K562 (cell line): Measurements from ENCODE around the gene KCNQ2. TPM values are rescaled to one million over a fixed set of nuclear protein-coding genes. Genes with fewer than 3 reads are reported as not detected.

Experiments used
- ATAC-seq: fragments of 200-7000 bp; cut with Tn5 transposase; 3 replicates; pipeline ENCODE4 v1.9.1; 2020; ENCODE audit warnings: moderate library complexity
- BruUV-seq: library from RNA; stranded (reverse); fragments of 400-500 nt; replicated peaks from 2 replicates; lab custom pipeline; 2021; lab: Mats Ljungman, UMichigan
- CTCF ChIA-PET: fragments of 300-600 bp; formaldehyde crosslinking; extraction: SDS; loops from one replicate; lab custom pipeline; 2021; ENCODE audit warnings: low intra/inter-chr PET ratio; lab: Yijun Ruan, JAX
- POLR2A ChIA-PET: fragments of 300-600, 350-650 bp; sonication (Branson Sonifier 250); formaldehyde crosslinking; extraction: SDS; loops from one replicate; lab custom pipeline; 2021; ENCODE audit warnings: antibody characterized with exemption, inconsistent platforms; lab: Yijun Ruan, JAX
- DNase-seq, 4 experiments: peaks; one replicate each; pipeline versions ENCODE4 v3.0.0 to v3.0.0-alpha.2; 2011 to 2018; ENCODE audit warnings: low spot score in 3 of 4, mixed read lengths in 3 of 4; ENCODE audit errors: extremely low read depth in 1 of 4
- FAIRE-seq: peaks from 2 replicates; lab custom pipeline; 2011; peaks lifted over from hg19 to GRCh38; lab: Jason Lieb, UNC
- H2AFZ ChIP-seq: 2 replicates; pipeline ENCODE4 v1.6.0; 2011; ENCODE audit warnings: low read depth, low read length, control low read depth, inconsistent platforms
- H3K27ac ChIP-seq: fragments of 200-600 bp; 3 replicates; pipeline ENCODE4 v1.8.0; 2011; ENCODE audit warnings: low read depth, mild to moderate bottlenecking, control low read depth, inconsistent platforms, low read length, moderate library complexity, mixed read lengths; ENCODE audit errors: extremely low read depth
- H3K27me3 ChIP-seq, 2 experiments: fragments of 300-600 bp in 1 of 2; 2 replicates in 1 of 2; 3 replicates in 1 of 2; pipeline versions ENCODE4 v1.6.0 to v1.8.0; 2011; ENCODE audit warnings: inconsistent platforms in 2 of 2, low read length in 2 of 2, mild to moderate bottlenecking in 1 of 2, mixed read lengths in 1 of 2, moderate library complexity in 1 of 2; ENCODE audit not compliant: control insufficient read depth in 2 of 2, insufficient read depth in 2 of 2
- H3K36me3 ChIP-seq: fragments of 300-600 bp; 3 replicates; pipeline ENCODE4 v1.8.0; 2011; ENCODE audit warnings: mild to moderate bottlenecking, low read length, inconsistent platforms; ENCODE audit not compliant: control insufficient read depth, insufficient read depth
- H3K4me1 ChIP-seq, 2 experiments: fragments of 200-600 bp in 1 of 2; replicated peaks in 1 of 2; 2 replicates in 1 of 2; 3 replicates in 1 of 2; pipeline versions ENCODE4 v1.5.1 to v1.8.0; 2011; ENCODE audit warnings: inconsistent platforms in 2 of 2, low read length in 2 of 2, mild to moderate bottlenecking in 1 of 2, mixed read lengths in 1 of 2, moderate library complexity in 1 of 2; ENCODE audit not compliant: control insufficient read depth in 2 of 2, insufficient read depth in 2 of 2
- H3K4me2 ChIP-seq: 2 replicates; pipeline ENCODE4 v1.6.1; 2011; ENCODE audit warnings: low read length, control low read depth, inconsistent platforms, mixed read lengths; ENCODE audit not compliant: insufficient read depth
- H3K4me3 ChIP-seq: fragments of 200-600 bp; sonication (generic), shearing (Covaris generic); 2 replicates; pipeline ENCODE4 v1.5.1; 2016; ENCODE audit warnings: control low read depth, inconsistent platforms
- H3K79me2 ChIP-seq: fragments of 200-600 bp; 3 replicates; pipeline ENCODE4 v1.8.0; 2011; ENCODE audit warnings: low read length, inconsistent platforms; ENCODE audit not compliant: control insufficient read depth, insufficient read depth
- H3K9ac ChIP-seq, 2 experiments: 2 replicates each; pipeline versions ENCODE4 v1.6.0 to v1.6.1; 2011; ENCODE audit warnings: low read depth in 2 of 2, low read length in 2 of 2, control low read depth in 1 of 2, inconsistent platforms in 1 of 2, mild to moderate bottlenecking in 1 of 2, mixed read lengths in 1 of 2; ENCODE audit not compliant: insufficient read depth in 1 of 2
- H3K9me1 ChIP-seq: one replicate; pipeline ENCODE4 v1.6.0; 2011; ENCODE audit warnings: inconsistent platforms, mild to moderate bottlenecking, low read length, moderate library complexity; ENCODE audit not compliant: control insufficient read depth, insufficient read depth
- H3K9me3 ChIP-seq: replicated peaks from 2 replicates; pipeline ENCODE4 v1.5.1; 2011; ENCODE audit warnings: low read depth, low read length, inconsistent platforms; ENCODE audit not compliant: control insufficient read depth, insufficient read depth
- H4K20me1 ChIP-seq: replicated peaks from 2 replicates; pipeline ENCODE4 v1.6.1; 2011; ENCODE audit warnings: low read length, inconsistent platforms, mixed read lengths; ENCODE audit not compliant: control insufficient read depth, insufficient read depth
- BMI1 ChIP-seq: fragments of 150-350 bp; IDR thresholded peaks from 2 replicates; pipeline ENCODE4 v1.6.1; 2014; ENCODE audit warnings: low read length
- MAFK ChIP-seq: IDR thresholded peaks from 2 replicates; pipeline ENCODE4 v1.6.1; 2011; ENCODE audit warnings: low read length, improper control_type of control experiment
- WGBS: fragments of 100-300 bp; shearing (Covaris generic); methylation state at CpG from one replicate; pipeline ENCODE4 v1.1.6; 2016; ENCODE audit warnings: low coverage, mixed read lengths; ENCODE audit not compliant: insufficient coverage; ENCODE audit errors: missing lambda C conversion rate; 5-methylcytosine and 5-hydroxymethylcytosine counted together
- in situ Hi-C: fragments of 300-500 bp; cut with MboI; formaldehyde crosslinking; loops from 4 replicates; pipeline ENCODE4 v1.15.0; 2018; ENCODE audit warnings: inconsistent platforms, mixed read lengths
- intact Hi-C: fragments of 100-400 bp; cut with micrococcal nuclease; formaldehyde crosslinking; loops from 2 replicates; pipeline ENCODE4 v1.14.2; 2022
- polyA plus RNA-seq, 8 experiments: library from polyadenylated mRNA; depleted of rRNA in 4 of 8; stranded (reverse) in 5 of 8; unstranded in 3 of 8; fragments of >200 nt; fragmentation: Nextera tagmentation in 2 of 8; fragmentation: Illumina TruSeq in 1 of 8; extraction: Ambion mirVana in 2 of 8; extraction: Trizol in 1 of 8; gene quantifications; 2 replicates each; pipeline versions ENCODE4 v1.2.1 to v1.2.3, GENCODE V29; 2011 to 2014; ENCODE audit warnings: inconsistent platforms in 1 of 8, missing spikeins in 1 of 8
- total RNA-seq, 7 experiments: library from RNA; depleted of rRNA in 6 of 7; stranded (reverse); fragments of >200 nt in 6 of 7; fragmentation: Illumina TruSeq in 2 of 7; extraction: Trizol in 2 of 7; gene quantifications; 2 replicates each; pipeline versions ENCODE4 v1.2.1 to v1.2.3, GENCODE V29; 2011 to 2021; ENCODE audit warnings: low replicate concordance in 1 of 7
- TF ChIP-seq, protein P1 (sequence below): fragments of 200-800 bp; sonication (Bioruptor generic); IDR thresholded peaks from 2 replicates; pipeline ENCODE4 v1.6.1; 2017; ENCODE audit warnings: missing genetic modification characterization, missing compliant biosample characterization
- TF ChIP-seq, protein P2 (sequence below): fragments of 250-450 bp; sonication (Bioruptor Pico); IDR thresholded peaks from 2 replicates; pipeline ENCODE4 v1.8.0; 2022; ENCODE audit warnings: inconsistent platforms, mild to moderate bottlenecking, moderate library complexity, borderline replicate concordance
- TF ChIP-seq, protein P3 (sequence below): fragments of 450-650 bp; IDR thresholded peaks from 2 replicates; pipeline ENCODE4 v1.6.1; 2017; ENCODE audit warnings: antibody characterized with exemption, mild to moderate bottlenecking
- TF ChIP-seq, protein P4 (sequence below): fragments of 250-450 bp; sonication (Bioruptor Pico); IDR thresholded peaks from 2 replicates; pipeline ENCODE4 v1.4.0; 2020; ENCODE audit warnings: mild to moderate bottlenecking, moderate library complexity
- TF ChIP-seq, protein P5 (sequence below): fragments of 250-450 bp; sonication (Bioruptor Pico); IDR thresholded peaks from 2 replicates; pipeline ENCODE4 v1.4.0; 2020; ENCODE audit warnings: mild to moderate bottlenecking, moderate library complexity, borderline replicate concordance

KCNQ2 gene
- total and polyA plus RNA-seq, 9 of the 15 experiments (the other 6 are each of a cell fraction or from before 2014, with no cell fraction given): 0.13 to 0.16 TPM; not detected in 7

DNA sequence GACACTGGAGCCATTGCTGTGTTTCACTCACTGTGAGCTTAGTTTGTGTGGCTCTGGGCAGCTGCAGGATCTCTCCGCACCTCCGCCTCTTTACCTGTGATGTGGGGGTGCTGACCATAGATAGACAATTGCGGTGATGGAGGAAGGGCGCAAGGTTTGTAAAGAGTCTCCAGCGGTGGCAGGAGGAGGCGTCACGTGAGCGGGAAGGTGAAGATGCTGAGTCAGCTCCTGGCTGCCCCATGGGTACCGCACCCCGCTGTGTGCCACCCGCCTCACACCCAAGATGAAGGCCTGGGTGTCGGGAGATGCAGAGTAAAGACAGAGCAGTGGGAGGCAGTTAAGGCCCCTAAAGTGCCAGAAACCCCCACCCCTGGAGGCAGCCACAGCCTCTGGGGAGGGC is 9.0 kb upstream of the KCNQ2 start:
- Histone ChIP-seq H3K9me1 (no peaks in the 10 kb centered on the region), H3K4me1 (peaks cover 0 to 36% of the 10 kb centered on the region in 2 experiments; a peak in 2 of 5 replicates), H3K27ac (no peak overlapping the region), H3K4me3 (no peak overlapping the region), H3K27me3 (peaks cover 27 to 66% of the 10 kb centered on the region in 2 experiments; a peak in 4 of 5 replicates), H3K4me2 (no peak overlapping the region), H3K9me3 (no peaks in the 10 kb centered on the region), H4K20me1 (0 out of 2 replicates have a peak, but pooled peaks cover 18% of the 10 kb centered on the region), H3K79me2 (no peaks in the 10 kb centered on the region), H3K9ac (no peak overlapping the region), H2AFZ (no peak overlapping the region), H3K36me3 (no peaks in the 10 kb centered on the region)
- no TSS peak for BruUV-seq
- ATAC-seq: no peak
- FAIRE-seq: no peak
- CTCF ChIA-PET: no interaction called here
- in situ Hi-C loops: no loop called here
- 9% methylated on average over 12 of the region's 12 CpGs for WGBS
- POLR2A ChIA-PET: no interaction called here
- DNase-seq: no peak
- intact Hi-C loops: no loop called here
- TF ChIP-seq, protein P1, sequence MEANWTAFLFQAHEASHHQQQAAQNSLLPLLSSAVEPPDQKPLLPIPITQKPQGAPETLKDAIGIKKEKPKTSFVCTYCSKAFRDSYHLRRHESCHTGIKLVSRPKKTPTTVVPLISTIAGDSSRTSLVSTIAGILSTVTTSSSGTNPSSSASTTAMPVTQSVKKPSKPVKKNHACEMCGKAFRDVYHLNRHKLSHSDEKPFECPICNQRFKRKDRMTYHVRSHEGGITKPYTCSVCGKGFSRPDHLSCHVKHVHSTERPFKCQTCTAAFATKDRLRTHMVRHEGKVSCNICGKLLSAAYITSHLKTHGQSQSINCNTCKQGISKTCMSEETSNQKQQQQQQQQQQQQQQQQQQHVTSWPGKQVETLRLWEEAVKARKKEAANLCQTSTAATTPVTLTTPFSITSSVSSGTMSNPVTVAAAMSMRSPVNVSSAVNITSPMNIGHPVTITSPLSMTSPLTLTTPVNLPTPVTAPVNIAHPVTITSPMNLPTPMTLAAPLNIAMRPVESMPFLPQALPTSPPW (CRISPR knock-in tag): no peak
- TF ChIP-seq MAFK: peak; percentile 62
- TF ChIP-seq, protein P2, sequence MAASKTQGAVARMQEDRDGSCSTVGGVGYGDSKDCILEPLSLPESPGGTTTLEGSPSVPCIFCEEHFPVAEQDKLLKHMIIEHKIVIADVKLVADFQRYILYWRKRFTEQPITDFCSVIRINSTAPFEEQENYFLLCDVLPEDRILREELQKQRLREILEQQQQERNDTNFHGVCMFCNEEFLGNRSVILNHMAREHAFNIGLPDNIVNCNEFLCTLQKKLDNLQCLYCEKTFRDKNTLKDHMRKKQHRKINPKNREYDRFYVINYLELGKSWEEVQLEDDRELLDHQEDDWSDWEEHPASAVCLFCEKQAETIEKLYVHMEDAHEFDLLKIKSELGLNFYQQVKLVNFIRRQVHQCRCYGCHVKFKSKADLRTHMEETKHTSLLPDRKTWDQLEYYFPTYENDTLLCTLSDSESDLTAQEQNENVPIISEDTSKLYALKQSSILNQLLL (CRISPR knock-in tag): no peak
- TF ChIP-seq, protein P3, sequence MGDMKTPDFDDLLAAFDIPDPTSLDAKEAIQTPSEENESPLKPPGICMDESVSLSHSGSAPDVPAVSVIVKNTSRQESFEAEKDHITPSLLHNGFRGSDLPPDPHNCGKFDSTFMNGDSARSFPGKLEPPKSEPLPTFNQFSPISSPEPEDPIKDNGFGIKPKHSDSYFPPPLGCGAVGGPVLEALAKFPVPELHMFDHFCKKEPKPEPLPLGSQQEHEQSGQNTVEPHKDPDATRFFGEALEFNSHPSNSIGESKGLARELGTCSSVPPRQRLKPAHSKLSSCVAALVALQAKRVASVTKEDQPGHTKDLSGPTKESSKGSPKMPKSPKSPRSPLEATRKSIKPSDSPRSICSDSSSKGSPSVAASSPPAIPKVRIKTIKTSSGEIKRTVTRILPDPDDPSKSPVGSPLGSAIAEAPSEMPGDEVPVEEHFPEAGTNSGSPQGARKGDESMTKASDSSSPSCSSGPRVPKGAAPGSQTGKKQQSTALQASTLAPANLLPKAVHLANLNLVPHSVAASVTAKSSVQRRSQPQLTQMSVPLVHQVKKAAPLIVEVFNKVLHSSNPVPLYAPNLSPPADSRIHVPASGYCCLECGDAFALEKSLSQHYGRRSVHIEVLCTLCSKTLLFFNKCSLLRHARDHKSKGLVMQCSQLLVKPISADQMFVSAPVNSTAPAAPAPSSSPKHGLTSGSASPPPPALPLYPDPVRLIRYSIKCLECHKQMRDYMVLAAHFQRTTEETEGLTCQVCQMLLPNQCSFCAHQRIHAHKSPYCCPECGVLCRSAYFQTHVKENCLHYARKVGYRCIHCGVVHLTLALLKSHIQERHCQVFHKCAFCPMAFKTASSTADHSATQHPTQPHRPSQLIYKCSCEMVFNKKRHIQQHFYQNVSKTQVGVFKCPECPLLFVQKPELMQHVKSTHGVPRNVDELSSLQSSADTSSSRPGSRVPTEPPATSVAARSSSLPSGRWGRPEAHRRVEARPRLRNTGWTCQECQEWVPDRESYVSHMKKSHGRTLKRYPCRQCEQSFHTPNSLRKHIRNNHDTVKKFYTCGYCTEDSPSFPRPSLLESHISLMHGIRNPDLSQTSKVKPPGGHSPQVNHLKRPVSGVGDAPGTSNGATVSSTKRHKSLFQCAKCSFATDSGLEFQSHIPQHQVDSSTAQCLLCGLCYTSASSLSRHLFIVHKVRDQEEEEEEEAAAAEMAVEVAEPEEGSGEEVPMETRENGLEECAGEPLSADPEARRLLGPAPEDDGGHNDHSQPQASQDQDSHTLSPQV: no peak
- TF ChIP-seq, protein P4, sequence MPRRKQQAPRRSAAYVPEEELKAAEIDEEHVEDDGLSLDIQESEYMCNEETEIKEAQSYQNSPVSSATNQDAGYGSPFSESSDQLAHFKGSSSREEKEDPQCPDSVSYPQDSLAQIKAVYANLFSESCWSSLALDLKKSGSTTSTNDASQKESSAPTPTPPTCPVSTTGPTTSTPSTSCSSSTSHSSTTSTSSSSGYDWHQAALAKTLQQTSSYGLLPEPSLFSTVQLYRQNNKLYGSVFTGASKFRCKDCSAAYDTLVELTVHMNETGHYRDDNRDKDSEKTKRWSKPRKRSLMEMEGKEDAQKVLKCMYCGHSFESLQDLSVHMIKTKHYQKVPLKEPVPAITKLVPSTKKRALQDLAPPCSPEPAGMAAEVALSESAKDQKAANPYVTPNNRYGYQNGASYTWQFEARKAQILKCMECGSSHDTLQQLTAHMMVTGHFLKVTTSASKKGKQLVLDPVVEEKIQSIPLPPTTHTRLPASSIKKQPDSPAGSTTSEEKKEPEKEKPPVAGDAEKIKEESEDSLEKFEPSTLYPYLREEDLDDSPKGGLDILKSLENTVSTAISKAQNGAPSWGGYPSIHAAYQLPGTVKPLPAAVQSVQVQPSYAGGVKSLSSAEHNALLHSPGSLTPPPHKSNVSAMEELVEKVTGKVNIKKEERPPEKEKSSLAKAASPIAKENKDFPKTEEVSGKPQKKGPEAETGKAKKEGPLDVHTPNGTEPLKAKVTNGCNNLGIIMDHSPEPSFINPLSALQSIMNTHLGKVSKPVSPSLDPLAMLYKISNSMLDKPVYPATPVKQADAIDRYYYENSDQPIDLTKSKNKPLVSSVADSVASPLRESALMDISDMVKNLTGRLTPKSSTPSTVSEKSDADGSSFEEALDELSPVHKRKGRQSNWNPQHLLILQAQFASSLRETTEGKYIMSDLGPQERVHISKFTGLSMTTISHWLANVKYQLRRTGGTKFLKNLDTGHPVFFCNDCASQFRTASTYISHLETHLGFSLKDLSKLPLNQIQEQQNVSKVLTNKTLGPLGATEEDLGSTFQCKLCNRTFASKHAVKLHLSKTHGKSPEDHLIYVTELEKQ: no peak
- no peak for TF ChIP-seq BMI1
- TF ChIP-seq, protein P5, sequence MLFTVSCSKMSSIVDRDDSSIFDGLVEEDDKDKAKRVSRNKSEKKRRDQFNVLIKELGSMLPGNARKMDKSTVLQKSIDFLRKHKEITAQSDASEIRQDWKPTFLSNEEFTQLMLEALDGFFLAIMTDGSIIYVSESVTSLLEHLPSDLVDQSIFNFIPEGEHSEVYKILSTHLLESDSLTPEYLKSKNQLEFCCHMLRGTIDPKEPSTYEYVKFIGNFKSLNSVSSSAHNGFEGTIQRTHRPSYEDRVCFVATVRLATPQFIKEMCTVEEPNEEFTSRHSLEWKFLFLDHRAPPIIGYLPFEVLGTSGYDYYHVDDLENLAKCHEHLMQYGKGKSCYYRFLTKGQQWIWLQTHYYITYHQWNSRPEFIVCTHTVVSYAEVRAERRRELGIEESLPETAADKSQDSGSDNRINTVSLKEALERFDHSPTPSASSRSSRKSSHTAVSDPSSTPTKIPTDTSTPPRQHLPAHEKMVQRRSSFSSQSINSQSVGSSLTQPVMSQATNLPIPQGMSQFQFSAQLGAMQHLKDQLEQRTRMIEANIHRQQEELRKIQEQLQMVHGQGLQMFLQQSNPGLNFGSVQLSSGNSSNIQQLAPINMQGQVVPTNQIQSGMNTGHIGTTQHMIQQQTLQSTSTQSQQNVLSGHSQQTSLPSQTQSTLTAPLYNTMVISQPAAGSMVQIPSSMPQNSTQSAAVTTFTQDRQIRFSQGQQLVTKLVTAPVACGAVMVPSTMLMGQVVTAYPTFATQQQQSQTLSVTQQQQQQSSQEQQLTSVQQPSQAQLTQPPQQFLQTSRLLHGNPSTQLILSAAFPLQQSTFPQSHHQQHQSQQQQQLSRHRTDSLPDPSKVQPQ (CRISPR knock-in tag): no peak
